NCI-H2029 treated with DMSO at 0.1 percent for 48 hours (cell line): ENCODE results near the gene ALK.
"Not testable (repeated sequence)": the region's sequence is repeated elsewhere in the genome, so short reads cannot be mapped to it uniquely, and the experiment has no call there.

Experiments used
- DNase-seq: peaks from one replicate; lab custom pipeline; 2025; lab: John Stamatoyannopoulos, UW

ALK gene

GRCh38 chr2:29839306-29839705 is 82.1 kb downstream of the ALK start:
- DNase-seq: no peak

- no peak for DNase-seq
Measured at GRCh38 chr2:29837925-29838324, 83.5 kb downstream of the ALK start.

GRCh38 chr2:29834624-29835023 is 86.8 kb downstream of the ALK start:
- no peak for DNase-seq

GRCh38 chr2:29834036-29834540 is 87.3 kb downstream of the ALK start:
- DNase-seq: no peak

- no peak for DNase-seq
Measured at GRCh38 chr2:29831560-29831959, 89.8 kb downstream of the ALK start.

GRCh38 chr2:29829841-29830240 is 91.5 kb downstream of the ALK start:
- no peak for DNase-seq

GRCh38 chr2:29824145-29824544 is 97.2 kb downstream of the ALK start:
- DNase-seq: not testable (repeated sequence)

GRCh38 chr2:29821591-29821990 is 99.8 kb downstream of the ALK start:
- no peak for DNase-seq

- no peak for DNase-seq
Measured at GRCh38 chr2:29819570-29819969, 101.8 kb downstream of the ALK start.

- DNase-seq: no peak
Measured at GRCh38 chr2:29817801-29818680, 103.3 kb downstream of the ALK start.

GRCh38 chr2:29817299-29817698 is 104.1 kb downstream of the ALK start:
- no peak for DNase-seq

- DNase-seq: no peak
Measured at GRCh38 chr2:29816651-29817050, 104.7 kb downstream of the ALK start.

- DNase-seq: no peak
Measured at GRCh38 chr2:29811378-29811777, 110.0 kb downstream of the ALK start.

GRCh38 chr2:29810956-29811355 is 110.4 kb downstream of the ALK start:
- DNase-seq: no peak

GRCh38 chr2:29808321-29808720 is 113.1 kb downstream of the ALK start:
- DNase-seq: no peak

GRCh38 chr2:29807082-29807481 is 114.3 kb downstream of the ALK start:
- DNase-seq: no peak

- no peak for DNase-seq
Measured at GRCh38 chr2:29806461-29806860, 114.9 kb downstream of the ALK start.

- DNase-seq: no peak
Measured at GRCh38 chr2:29804671-29805070, 116.7 kb downstream of the ALK start.

- DNase-seq: no peak
Measured at GRCh38 chr2:29803537-29803936, 117.8 kb downstream of the ALK start.

- no peak for DNase-seq
Measured at GRCh38 chr2:29802986-29803385, 118.4 kb downstream of the ALK start.

GRCh38 chr2:29799628-29800027 is 121.8 kb downstream of the ALK start:
- no peak for DNase-seq

- no peak for DNase-seq
Measured at GRCh38 chr2:29797916-29798315, 123.5 kb downstream of the ALK start.

- no peak for DNase-seq
Measured at GRCh38 chr2:29796446-29796845, 124.9 kb downstream of the ALK start.
